Large intestine (tissue), 3 donors: ENCODE data around the gene CD74. TPM values are rescaled to one million over a fixed set of nuclear protein-coding genes. Genes with fewer than 3 reads are reported as not detected.

Experiments
- DNase-seq, 2 donors: peaks; one replicate each; pipeline versions ENCODE4 v3.0.0 to v3.0.0-alpha.2; 2013
- H3K27ac ChIP-seq: one replicate; pipeline ENCODE4 v1.5.1; 2013; ENCODE audit warnings: low read length
- H3K27me3 ChIP-seq: 2 replicates; pipeline ENCODE4 v1.6.1; 2013; ENCODE audit warnings: low read length; ENCODE audit not compliant: control insufficient read depth, insufficient read depth
- H3K36me3 ChIP-seq: 2 replicates; pipeline ENCODE4 v1.6.1; 2013; ENCODE audit warnings: low read length; ENCODE audit not compliant: control insufficient read depth, insufficient read depth
- H3K4me1 ChIP-seq: one replicate; pipeline ENCODE4 v1.6.1; 2013; ENCODE audit warnings: low read length; ENCODE audit not compliant: control insufficient read depth, insufficient read depth
- H3K4me3 ChIP-seq: one replicate; pipeline ENCODE4 v1.5.1; 2013; ENCODE audit warnings: low read length
- H3K9me3 ChIP-seq: one replicate; pipeline ENCODE4 v1.6.1; 2013; ENCODE audit warnings: mild to moderate bottlenecking, low read depth, low read length, moderate library complexity; ENCODE audit not compliant: control insufficient read depth
- WGBS: methylation state at CpG from one replicate; pipeline ENCODE4 v1.1.5; 2013; ENCODE audit warnings: low lambda C conversion rate; ENCODE audit not compliant: insufficient coverage; 5-methylcytosine and 5-hydroxymethylcytosine counted together
- polyA plus RNA-seq: library from polyadenylated mRNA; unstranded; fragments of 120-200 nt; gene quantifications from one replicate; pipeline ENCODE4 v1.2.1, GENCODE V29; 2013

The CD74 gene
- polyA plus RNA-seq, 1 donor = 742 TPM

GRCh38 chr5:150404941-150405816 is 7.5 kb downstream of the CD74 start:
- Histone ChIP-seq H3K27ac (no peak overlapping the region), H3K36me3 (peaks cover 50% of the 10 kb centered on the region), H3K9me3 (no peaks in the 10 kb centered on the region), H3K4me1 (peaks cover 3% of the 10 kb centered on the region), H3K27me3 (no peaks in the 10 kb centered on the region), H3K4me3 (no peak overlapping the region)
- DNase-seq = no peak
- no CpG with 5 or more reads among the region's 9 CpGs for WGBS

- Histone ChIP-seq H3K36me3 (peaks cover 56% of the 10 kb centered on the region), H3K27ac (no peak overlapping the region), H3K27me3 (no peaks in the 10 kb centered on the region), H3K4me3 (no peak overlapping the region), H3K9me3 (no peaks in the 10 kb centered on the region), H3K4me1 (no peaks in the 10 kb centered on the region)
- WGBS = no CpG with 5 or more reads among the region's 10 CpGs
- no peak for DNase-seq
These were observed 8.2 kb downstream of the CD74 start for GRCh38 chr5:150404535-150404934.

GRCh38 chr5:150404121-150404520 is 8.6 kb downstream of the CD74 start:
- H3K27me3 ChIP-seq = no peaks in the 10 kb centered on the region
- no peaks in the 10 kb centered on the region for H3K9me3 ChIP-seq
- no peak overlapping the region for H3K4me3 ChIP-seq
- WGBS = no CpG with 5 or more reads among the region's 5 CpGs
- H3K4me1 ChIP-seq = no peaks in the 10 kb centered on the region
- peaks cover 60% of the 10 kb centered on the region for H3K36me3 ChIP-seq
- H3K27ac ChIP-seq = no peak overlapping the region
- no peak for DNase-seq

GRCh38 chr5:150402901-150403342 is 9.8 kb downstream of the CD74 start:
- Histone ChIP-seq H3K36me3 (peaks cover 71% of the 10 kb centered on the region), H3K4me1 (no peaks in the 10 kb centered on the region), H3K4me3 (no peak overlapping the region), H3K9me3 (no peaks in the 10 kb centered on the region), H3K27ac (no peak overlapping the region), H3K27me3 (no peaks in the 10 kb centered on the region)
- DNase-seq = no peak
- no CpG with 5 or more reads among the region's 12 CpGs for WGBS

- no CpG with 5 or more reads among the region's 4 CpGs for WGBS
- Histone ChIP-seq H3K27ac (no peak overlapping the region), H3K4me1 (no peaks in the 10 kb centered on the region), H3K36me3 (peaks cover 77% of the 10 kb centered on the region), H3K27me3 (no peaks in the 10 kb centered on the region), H3K4me3 (no peak overlapping the region), H3K9me3 (no peaks in the 10 kb centered on the region)
- DNase-seq = no peak
These were observed 10.4 kb downstream of the CD74 start for GRCh38 chr5:150402229-150402773.

- H3K27ac ChIP-seq = no peak overlapping the region
- no CpG with 5 or more reads among the region's 11 CpGs for WGBS
- no peaks in the 10 kb centered on the region for H3K9me3 ChIP-seq
- DNase-seq = no peak
- H3K4me1 ChIP-seq = no peaks in the 10 kb centered on the region
- H3K4me3 ChIP-seq = no peak overlapping the region
- H3K36me3 ChIP-seq = peaks cover 81% of the 10 kb centered on the region
- no peaks in the 10 kb centered on the region for H3K27me3 ChIP-seq
These were observed 11.1 kb downstream of the CD74 start for GRCh38 chr5:150401376-150402228.

- Histone ChIP-seq H3K36me3 (peaks cover 85% of the 10 kb centered on the region), H3K27ac (no peak overlapping the region), H3K27me3 (no peaks in the 10 kb centered on the region), H3K4me1 (no peaks in the 10 kb centered on the region), H3K9me3 (no peaks in the 10 kb centered on the region), H3K4me3 (no peak overlapping the region)
- no peak for DNase-seq
- no CpG with 5 or more reads among the region's 3 CpGs for WGBS
These were observed 11.7 kb downstream of the CD74 start for GRCh38 chr5:150401076-150401375.

- H3K4me1 ChIP-seq = no peaks in the 10 kb centered on the region
- no peak overlapping the region for H3K27ac ChIP-seq
- no peaks in the 10 kb centered on the region for H3K27me3 ChIP-seq
- no peak overlapping the region for H3K4me3 ChIP-seq
- DNase-seq = no peak
- H3K9me3 ChIP-seq = no peaks in the 10 kb centered on the region
- H3K36me3 ChIP-seq = peaks cover 88% of the 10 kb centered on the region
- no CpG with 5 or more reads among the region's 12 CpGs for WGBS
These were observed 12.2 kb downstream of the CD74 start for GRCh38 chr5:150400316-150401075.

- no peak for DNase-seq
- WGBS = no CpG with 5 or more reads among the region's 11 CpGs
- Histone ChIP-seq H3K4me3 (no peak overlapping the region), H3K36me3 (peaks cover 87% of the 10 kb centered on the region), H3K4me1 (no peaks in the 10 kb centered on the region), H3K27me3 (no peaks in the 10 kb centered on the region), H3K27ac (no peak overlapping the region), H3K9me3 (no peaks in the 10 kb centered on the region)
These were observed 13.0 kb downstream of the CD74 start for GRCh38 chr5:150399524-150400211.
